ENCODE measurements around the gene PFKFB3.

Gene PFKFB3

DNA sequence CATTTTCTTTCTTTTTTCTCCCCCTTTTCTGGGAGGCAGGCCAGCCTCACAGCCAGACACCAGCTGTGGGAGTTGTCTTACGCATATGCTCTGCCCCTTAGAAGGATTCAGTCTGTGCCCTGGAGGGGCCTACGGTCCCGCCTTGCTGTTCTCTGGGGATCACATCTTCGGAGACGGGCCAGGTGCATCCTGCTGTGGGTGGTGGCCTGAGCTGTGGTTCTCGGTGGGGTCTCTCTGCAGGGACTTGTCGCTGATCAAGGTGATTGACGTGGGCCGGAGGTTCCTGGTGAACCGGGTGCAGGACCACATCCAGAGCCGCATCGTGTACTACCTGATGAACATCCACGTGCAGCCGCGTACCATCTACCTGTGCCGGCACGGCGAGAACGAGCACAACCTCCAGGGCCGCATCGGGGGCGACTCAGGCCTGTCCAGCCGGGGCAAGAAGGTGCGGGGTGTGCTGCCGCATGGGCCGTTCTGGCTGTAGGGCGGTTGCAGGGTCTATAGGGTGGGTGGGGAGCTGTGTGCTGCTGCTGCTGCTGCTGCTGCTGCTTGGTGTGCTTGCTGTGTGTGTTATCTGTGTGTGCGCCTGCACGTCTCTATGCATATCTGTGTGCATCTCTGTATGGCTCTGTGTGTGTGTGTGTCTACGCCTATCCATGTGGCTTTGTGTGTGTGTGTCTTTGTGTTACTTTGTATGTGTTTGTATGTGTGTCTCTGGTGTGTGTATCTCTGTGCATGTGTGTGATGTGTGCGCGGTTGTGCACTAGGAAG lies 17.9 kb downstream of the PFKFB3 start:
- no peak for DNase-seq (ENCODE audit: low read depth)

DNA sequence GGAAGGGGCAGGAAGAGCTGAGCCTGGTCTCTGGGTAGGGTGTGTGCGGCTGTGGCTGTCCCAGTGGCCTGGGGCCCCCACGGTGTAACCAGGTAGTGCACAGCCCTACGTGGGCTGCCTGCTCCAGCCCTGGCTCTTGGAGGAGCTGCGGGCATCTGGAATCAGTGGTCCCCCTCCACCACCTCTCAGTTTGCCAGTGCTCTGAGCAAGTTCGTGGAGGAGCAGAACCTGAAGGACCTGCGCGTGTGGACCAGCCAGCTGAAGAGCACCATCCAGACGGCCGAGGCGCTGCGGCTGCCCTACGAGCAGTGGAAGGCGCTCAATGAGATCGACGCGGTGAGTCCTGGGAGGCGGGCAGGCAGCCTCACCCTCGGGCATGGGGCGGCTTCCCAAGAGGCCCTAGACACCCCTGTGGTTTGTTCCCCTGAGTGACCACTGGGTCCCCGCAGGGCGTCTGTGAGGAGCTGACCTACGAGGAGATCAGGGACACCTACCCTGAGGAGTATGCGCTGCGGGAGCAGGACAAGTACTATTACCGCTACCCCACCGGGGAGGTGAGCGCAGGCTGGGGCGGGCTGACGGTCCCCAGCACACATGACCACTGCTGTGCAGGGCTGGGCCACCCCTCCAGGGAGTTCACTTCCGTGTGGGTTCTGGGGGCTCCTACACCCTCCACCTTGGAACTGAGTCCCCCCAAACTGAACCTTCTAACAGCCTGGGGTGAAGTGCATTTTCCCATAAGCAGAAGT lies 18.6 kb downstream of the PFKFB3 start:
- no peak for DNase-seq (ENCODE audit: low read depth)

DNA sequence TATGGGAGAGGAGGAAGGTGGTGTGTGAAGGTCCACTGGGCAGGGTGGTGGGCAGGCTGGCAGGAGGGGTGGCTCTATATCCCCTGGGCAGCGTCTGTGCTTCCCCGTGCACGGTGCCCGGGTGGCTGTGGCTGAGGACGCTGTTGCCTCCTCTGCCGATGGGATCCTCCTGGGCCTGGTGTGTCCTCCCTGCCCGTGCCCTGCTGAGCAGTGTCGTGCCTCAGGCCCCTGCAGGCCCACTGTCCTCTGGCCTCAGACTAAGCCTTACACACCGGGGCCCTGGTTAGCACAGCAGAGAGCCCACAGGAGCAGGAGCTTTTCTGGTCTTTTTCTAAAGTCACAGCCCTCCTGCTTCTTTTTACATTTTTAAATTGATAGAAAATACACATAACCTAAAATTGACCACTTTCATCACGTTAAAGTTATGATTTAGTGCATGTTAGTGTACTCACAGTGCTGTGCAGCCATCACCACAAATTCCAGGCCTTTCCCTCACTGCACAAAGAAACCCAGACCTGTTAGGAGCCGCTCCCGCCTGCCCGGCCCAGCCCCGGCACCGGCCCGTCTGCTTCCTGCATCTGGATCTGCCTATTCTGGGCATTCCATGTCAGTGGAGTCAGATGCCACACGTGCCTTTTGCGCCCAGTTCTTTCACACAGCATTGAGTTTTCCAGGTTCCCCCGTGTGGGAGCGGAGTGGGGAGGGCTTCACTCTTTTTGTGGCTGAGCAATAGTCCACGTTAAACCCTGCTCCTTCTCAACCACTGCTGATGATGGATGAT lies 19.4 kb downstream of the PFKFB3 start:
- DNase-seq (ENCODE audit: low read depth): no peak

DNA sequence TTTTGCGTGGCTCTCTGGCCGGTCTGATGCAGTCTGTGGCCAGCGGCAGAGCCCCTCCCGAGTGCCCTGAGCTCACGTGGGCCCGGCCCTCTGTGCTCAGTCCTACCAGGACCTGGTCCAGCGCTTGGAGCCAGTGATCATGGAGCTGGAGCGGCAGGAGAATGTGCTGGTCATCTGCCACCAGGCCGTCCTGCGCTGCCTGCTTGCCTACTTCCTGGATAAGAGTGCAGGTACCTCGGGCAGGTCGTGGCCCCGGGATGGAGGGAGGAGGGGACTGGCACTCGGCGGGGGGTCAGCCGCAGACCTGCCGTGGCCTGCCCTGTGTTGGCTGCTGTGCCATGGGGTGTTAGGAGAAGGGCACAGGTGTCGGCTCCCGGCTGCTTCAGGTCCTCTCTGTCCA lies 20.0 kb downstream of the PFKFB3 start:
- no peak for DNase-seq (ENCODE audit: low read depth)

DNA sequence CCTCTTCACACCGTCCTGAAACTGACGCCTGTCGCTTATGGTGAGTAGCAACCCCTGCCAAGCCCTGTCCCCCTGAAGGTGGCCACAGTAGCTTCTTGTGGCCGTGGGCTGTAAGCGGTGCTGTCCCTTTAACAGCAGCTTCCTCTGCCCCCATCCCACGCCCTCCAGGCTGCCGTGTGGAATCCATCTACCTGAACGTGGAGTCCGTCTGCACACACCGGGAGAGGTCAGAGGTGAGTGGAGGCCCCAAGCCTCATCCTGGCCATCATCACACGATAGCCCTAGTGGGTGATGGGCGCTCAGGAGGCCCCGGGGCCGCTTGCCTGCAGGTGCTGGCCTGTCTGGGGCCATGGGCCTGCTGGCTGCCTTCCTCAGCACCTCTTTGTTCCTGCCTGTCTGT lies 21.2 kb downstream of the PFKFB3 start:
- no peak for DNase-seq (ENCODE audit: low read depth)

DNA sequence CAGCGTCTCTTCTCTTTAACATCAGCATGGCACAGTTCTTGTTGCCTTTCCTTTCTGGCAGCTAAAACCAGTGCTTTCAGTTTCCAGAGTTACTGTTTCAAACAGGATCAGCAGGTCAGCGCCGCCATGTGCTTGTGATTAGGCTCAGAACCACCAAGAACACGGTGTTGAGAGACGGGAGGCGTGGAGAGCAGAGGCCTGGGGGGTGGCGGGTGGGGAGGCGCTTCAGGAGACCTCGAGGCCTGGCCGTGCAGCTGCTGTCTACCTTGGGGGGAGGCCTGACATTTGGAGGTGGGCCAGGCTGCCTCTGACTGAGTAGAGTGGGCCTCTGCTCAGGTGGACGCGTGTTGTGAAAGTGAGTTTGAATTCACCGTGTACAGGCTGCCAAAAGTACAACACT lies 22.0 kb downstream of the PFKFB3 start:
- no peak for DNase-seq (ENCODE audit: low read depth)

DNA sequence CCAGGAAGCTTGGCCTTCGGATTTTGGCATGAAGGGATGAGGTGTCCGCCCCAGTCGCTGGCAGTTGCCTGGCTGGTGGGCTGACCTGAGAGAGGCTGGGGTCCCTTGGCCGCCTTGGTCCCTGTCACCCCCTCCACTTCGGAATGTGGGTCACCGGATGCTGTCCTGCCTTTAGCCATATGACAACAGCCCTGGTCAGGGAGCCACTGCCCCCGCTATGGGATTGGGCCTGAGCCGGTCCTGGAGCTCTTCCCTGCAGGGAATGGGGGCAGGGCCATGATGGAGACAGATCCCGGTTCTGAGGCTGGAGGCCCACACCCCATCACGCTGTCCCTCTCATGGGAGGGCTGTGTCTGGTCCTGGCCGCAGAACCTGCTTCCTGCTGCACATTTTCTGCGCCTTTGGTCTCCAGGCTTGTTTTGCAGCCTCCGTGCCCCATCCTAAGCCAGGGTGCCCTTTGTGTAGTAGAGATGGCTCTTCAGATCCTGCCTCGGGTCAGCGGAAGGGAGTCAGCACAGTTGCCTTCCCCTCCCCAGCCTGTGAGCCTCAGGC lies 22.6 kb downstream of the PFKFB3 start:
- no peak for DNase-seq (ENCODE audit: low read depth)

DNA sequence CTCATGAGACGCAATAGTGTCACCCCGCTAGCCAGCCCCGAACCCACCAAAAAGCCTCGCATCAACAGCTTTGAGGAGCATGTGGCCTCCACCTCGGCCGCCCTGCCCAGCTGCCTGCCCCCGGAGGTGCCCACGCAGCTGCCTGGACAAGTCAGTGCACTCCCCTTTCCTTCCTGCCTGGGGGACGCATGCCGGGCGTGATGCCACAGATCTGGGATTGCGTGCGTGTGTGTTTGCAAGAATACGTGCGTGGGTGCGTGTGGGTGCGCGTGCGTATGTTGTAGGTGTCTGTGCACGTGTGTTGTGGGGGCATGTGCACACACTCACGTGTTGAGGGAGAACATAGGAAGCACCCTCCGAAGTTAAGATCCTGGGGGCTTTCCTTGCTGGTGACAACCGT lies 23.5 kb downstream of the PFKFB3 start:
- DNase-seq (ENCODE audit: low read depth): no peak

DNA sequence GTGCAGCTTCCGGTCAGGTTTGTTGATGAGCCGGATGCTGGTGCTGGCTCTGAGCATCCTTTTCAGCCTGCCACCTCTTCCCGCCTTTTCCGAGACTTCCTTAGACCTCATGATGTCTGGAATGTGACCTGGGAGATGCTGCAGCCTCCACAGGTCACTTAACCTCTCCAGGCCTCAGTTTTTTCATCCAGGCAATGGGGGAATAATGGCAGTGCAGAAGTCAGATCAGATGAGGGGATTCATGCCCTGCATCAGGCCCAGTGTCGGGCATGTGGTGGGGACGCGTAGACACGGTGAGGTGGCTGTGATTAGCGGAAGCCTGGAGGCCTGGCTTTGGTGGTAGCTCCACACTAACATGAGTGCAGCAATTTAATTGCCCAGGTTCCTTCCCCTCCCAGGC lies 24.6 kb downstream of the PFKFB3 start:
- DNase-seq (ENCODE audit: low read depth): no peak

DNA sequence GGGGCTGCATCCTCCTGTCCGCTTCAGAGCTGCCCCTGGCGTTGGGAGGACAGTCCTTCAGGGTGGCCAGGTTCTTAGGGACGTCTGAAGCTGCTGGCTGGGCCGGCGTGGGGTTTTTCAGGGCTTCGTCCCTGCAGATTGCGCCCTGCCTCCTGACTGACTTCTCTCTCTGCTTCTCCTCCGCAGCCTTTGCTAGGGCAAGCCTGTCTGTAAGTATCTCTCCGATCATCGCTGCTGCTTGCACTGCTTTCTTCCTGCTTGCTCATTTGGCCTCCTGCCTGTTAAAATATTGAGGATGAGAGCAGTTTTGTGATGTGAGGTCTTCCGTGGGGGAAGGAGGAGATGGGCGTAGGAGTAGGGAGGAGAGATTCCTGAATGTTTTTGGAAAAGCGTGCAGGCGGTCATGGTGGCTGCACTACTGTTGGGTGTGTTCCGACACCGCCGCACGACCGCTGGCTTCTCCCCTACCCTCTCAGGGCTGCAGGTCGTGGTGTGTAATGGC lies 25.3 kb downstream of the PFKFB3 start:
- DNase-seq (ENCODE audit: low read depth): no peak

DNA sequence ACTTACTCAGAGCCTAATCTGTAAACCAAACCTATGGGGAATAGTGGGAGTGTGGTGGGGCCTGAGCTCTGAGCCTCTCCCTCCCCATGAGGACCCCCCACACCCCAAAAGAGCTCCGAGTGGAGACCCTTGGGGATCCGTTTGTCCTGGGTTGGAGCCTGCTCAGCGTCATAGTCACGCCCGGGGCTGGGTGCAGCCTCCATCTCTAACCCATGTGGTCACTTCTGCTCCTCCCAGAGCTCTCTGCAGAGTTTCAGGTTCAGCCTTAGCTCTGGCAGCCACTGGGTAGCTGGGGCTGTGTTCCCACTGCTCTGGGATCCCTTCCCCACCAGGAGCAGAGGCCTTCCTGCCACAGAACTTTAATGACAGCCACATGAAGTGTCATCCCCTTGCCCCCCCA lies 25.9 kb downstream of the PFKFB3 start:
- no peak for DNase-seq (ENCODE audit: low read depth)

DNA sequence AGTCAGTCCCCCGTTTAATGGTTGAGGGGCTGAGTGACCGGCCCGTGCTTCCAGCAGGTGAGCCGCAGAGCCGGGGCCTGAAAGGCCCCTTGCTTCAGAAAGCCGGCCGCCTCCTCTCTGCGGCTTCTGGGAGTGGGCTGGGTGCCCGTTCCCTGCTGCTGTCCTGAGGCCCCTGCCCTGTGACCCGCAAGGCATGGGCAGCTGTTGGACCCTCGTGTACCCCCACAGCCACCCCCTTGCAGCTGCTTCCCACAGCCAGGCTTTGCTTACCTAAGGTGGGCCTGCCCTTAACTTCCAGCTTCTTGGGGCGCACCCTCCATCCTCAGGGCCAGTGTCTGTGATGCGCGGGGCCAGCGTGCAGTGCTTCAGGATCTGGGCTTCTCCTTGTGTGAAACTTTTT lies 26.6 kb downstream of the PFKFB3 start:
- DNase-seq (ENCODE audit: low read depth): no peak

DNA sequence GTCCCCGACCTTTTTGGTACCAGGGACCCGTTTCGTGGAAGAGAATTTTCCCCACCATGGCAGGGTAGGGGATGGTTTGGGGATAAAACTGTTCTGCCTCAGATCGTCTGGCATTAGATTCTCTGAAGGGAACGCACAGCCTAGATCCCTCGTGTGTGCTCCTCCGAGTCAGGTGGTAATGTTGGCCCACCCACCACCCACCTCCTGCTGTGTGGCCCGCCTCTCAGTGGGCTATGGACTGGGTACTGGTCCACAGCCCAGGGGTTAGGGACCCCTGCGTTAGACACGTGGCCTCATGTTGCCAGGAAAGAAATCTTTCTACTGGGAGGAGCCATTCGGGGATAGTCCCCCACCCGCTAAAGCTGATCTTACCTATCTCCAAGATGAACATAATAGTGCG lies 27.0 kb downstream of the PFKFB3 start:
- DNase-seq (ENCODE audit: low read depth): no peak

DNA sequence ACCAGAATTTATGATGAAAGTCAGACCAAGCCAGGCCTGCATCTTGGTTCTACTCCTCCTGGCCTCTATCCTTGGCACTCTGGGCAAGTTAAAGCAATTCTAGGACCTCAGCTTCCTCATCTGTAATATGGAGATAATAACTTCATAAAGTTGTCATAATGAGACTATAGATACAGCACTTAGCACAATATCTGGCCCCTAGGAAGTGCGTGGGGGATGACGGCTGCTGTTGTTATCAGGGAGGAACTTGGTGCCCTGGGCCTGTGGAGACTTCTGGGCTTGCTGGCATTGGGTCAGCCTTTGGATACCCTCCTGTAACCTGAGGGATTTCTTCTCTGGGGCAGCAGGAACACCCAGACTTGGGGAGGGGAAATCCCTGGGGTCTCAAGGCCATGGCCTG lies 27.6 kb downstream of the PFKFB3 start:
- no peak for DNase-seq (ENCODE audit: low read depth)

DNA sequence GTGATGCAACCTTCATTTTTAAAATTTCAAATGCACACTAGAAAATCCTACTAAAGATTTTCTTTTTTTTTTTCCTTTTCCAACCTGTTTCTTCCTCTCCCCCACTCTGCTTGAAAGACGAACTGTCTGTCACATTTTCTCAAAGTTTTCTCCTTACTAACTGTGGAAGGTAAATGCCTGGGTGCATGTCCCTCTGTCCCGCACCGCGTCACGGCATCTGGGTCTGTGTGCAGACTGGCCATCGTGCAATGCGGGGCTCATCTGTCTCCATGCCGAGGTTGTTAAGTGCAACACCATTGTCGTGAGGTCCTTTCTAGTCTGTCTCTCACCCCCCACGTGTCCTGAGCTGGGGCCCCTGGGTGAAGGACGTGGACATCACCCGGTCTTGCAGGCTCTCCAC lies 28.4 kb downstream of the PFKFB3 start:
- DNase-seq (ENCODE audit: low read depth): no peak

DNA sequence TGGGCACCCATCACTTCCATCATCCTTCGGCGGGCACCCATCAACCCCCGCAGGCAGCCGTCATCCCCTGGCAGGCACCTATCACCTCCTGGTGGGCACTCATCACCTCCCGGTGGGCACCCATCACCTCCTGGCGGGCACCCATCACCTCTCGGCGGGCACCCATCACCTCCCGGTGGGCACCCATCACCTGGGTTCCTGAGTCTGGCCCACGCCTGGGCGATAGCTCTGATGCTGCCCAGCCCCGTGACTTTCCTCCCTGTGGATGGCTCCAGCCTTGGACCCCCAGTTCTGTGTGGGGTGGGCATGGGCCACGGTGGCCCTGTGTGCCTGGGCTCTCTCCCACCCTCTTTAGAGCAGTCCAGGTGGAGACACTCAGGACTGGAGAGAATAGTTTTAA lies 29.0 kb downstream of the PFKFB3 start:
- DNase-seq (ENCODE audit: low read depth): no peak

DNA sequence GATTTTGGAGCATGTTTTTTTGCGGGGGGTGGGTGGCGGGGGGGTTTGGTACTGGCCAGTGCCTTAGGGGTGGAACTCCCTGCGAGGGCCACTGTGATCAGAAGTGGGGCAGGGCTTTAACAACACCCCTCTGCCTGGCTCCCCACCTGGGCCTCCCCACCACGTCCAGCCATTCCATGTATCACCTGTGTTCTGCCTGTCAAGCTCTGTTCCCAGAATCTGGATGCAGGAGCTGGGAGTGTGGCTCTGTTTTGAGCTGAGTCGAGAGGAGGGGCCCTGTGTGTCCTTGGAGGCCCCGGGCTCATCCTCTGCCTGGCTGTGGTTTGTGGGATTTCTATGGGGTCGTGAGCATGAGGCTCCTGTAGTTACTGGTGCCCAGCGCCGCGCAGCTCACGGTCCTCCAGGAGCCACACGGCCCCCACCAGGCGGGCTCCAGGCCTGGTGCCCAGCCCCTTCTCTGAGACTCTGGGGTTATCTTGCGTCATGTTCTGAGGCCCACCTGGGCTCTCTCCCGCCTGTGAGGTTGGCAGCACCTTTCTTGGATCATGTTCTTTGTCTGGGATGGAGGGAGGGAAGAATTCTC lies 29.6 kb downstream of the PFKFB3 start:
- no peak for DNase-seq (ENCODE audit: low read depth)

DNA sequence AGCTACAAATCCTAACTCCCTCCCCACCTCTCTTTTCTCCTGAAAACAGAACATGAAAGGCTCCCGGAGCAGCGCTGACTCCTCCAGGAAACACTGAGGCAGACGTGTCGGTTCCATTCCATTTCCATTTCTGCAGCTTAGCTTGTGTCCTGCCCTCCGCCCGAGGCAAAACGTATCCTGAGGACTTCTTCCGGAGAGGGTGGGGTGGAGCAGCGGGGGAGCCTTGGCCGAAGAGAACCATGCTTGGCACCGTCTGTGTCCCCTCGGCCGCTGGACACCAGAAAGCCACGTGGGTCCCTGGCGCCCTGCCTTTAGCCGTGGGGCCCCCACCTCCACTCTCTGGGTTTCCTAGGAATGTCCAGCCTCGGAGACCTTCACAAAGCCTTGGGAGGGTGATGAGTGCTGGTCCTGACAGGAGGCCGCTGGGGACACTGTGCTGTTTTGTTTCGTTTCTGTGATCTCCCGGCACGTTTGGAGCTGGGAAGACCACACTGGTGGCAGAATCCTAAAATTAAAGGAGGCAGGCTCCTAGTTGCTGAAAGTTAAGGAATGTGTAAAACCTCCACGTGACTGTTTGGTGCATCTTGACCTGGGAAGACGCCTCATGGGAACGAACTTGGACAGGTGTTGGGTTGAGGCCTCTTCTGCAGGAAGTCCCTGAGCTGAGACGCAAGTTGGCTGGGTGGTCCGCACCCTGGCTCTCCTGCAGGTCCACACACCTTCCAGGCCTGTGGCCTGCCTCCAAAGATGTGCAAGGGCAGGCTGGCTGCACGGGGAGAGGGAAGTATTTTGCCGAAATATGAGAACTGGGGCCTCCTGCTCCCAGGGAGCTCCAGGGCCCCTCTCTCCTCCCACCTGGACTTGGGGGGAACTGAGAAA lies 30.4 kb downstream of the PFKFB3 start:
- no peak for DNase-seq (ENCODE audit: low read depth)

DNA sequence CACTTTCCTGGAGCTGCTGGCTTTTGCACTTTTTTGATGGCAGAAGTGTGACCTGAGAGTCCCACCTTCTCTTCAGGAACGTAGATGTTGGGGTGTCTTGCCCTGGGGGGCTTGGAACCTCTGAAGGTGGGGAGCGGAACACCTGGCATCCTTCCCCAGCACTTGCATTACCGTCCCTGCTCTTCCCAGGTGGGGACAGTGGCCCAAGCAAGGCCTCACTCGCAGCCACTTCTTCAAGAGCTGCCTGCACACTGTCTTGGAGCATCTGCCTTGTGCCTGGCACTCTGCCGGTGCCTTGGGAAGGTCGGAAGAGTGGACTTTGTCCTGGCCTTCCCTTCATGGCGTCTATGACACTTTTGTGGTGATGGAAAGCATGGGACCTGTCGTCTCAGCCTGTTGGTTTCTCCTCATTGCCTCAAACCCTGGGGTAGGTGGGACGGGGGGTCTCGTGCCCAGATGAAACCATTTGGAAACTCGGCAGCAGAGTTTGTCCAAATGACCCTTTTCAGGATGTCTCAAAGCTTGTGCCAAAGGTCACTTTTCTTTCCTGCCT lies 31.1 kb downstream of the PFKFB3 start:
- DNase-seq (ENCODE audit: low read depth): no peak

DNA sequence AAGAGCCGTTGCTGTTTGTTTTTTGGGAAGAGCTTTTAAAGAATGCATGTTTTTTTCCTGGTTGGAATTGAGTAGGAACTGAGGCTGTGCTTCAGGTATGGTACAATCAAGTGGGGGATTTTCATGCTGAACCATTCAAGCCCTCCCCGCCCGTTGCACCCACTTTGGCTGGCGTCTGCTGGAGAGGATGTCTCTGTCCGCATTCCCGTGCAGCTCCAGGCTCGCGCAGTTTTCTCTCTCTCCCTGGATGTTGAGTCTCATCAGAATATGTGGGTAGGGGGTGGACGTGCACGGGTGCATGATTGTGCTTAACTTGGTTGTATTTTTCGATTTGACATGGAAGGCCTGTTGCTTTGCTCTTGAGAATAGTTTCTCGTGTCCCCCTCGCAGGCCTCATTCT lies 31.6 kb downstream of the PFKFB3 start:
- no peak for DNase-seq (ENCODE audit: low read depth)
